Measurements from ENCODE around the gene MEX3D.

DNA sequence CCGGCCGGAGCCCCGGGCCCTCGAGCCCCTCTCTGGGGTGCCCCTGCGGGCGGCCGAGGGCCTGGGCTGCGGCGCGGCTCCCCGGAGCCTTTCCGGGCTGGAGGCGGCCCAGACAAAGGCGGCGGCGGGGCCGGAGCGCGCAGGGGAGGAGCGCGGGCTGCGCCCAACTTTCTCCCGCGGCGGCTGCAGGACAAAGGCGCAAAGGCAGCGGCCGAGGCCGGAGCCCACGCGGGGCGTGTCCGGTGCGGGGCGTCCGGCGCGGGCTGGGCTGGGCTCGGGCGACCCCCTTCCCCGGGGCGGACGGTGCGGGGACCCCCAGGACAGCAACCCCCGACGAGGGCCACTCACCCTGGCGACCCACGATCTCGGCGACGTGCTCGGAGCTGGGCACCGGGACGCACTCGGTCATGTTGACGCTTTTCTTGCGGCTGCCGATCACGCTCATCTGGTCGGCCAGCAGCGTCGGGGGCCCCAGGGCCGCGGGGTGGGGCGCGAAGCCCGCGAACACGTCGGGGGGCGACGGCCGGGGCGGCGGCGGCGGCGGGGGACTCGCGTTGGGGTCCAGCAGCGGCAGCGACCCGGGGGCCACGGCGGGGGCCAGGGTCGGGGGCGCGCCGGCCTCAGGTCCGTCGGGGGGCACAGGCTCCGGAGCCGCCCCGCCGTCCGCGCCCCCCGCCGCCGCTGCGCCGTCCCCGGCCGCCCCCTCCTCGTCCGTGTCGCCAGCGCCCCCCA, 843 bp downstream of the MEX3D start:
- TF ChIP-seq SUZ12 (IDR thresholded peaks at IDR 0.05; ENCODE audit: extremely low read depth, insufficient read depth, insufficient read length) (no peak), ZNF274 (IDR thresholded peaks at IDR 0.05; ENCODE audit: low read depth, low read length) (no peak)
